IMR-90 (cell line): ENCODE results near the gene DGKD. TPM values are rescaled to one million over a fixed set of nuclear protein-coding genes. Genes with fewer than 3 reads are reported as not detected.

Source experiments
- ATAC-seq: fragments of 200-7000 bp; cut with Tn5 transposase; 2 replicates; pipeline ENCODE4 v1.9.1; 2020; ENCODE audit warnings: low read depth, mild to moderate bottlenecking, moderate library complexity
- BruUV-seq: library from RNA; stranded (reverse); fragments of 400-500 nt; replicated peaks from 2 replicates; lab custom pipeline; 2021; lab: Mats Ljungman, UMichigan
- CTCF ChIA-PET: fragments of 300-600 bp; formaldehyde crosslinking; extraction: SDS; loops from one replicate; lab custom pipeline; 2021; ENCODE audit warnings: antibody characterized with exemption; lab: Yijun Ruan, JAX
- POLR2A ChIA-PET: fragments of 300-600 bp; sonication (Branson Sonifier 250); formaldehyde crosslinking; loops from one replicate; lab custom pipeline; 2022; ENCODE audit warnings: antibody characterized with exemption; ENCODE audit not compliant: unreplicated experiment; lab: Charles Lee
- DNase-seq: peaks from one replicate; pipeline ENCODE4 v3.0.0; 2013
- H2AFZ ChIP-seq: replicated peaks from 2 replicates; pipeline ENCODE3; 2013; ENCODE audit warnings: low read length, mild to moderate bottlenecking; ENCODE audit not compliant: poor library complexity
- H2AK5ac ChIP-seq: 2 replicates; pipeline ENCODE4 v1.6.1; 2013; ENCODE audit warnings: low read depth, low read length, inconsistent platforms
- H2AK9ac ChIP-seq: replicated peaks from 2 replicates; pipeline ENCODE3; 2013; ENCODE audit warnings: mild to moderate bottlenecking, low read depth, low read length, moderate library complexity; ENCODE audit not compliant: poor library complexity
- H2BK120ac ChIP-seq: 2 replicates; pipeline ENCODE4 v1.6.1; 2013; ENCODE audit warnings: low read depth, low read length, inconsistent platforms
- H2BK15ac ChIP-seq: 3 replicates; pipeline ENCODE4 v1.6.1; 2013; ENCODE audit warnings: low read depth, low read length, inconsistent platforms
- H2BK20ac ChIP-seq: 2 replicates; pipeline ENCODE4 v1.6.1; 2013; ENCODE audit warnings: low read depth, mild to moderate bottlenecking, inconsistent platforms, low read length, moderate library complexity
- H2BK5ac ChIP-seq: 2 replicates; pipeline ENCODE4 v1.6.1; 2013; ENCODE audit warnings: mild to moderate bottlenecking, low read depth, low read length, inconsistent platforms; ENCODE audit not compliant: poor library complexity, severe bottlenecking
- H3K14ac ChIP-seq: replicated peaks from 2 replicates; pipeline ENCODE4 v1.6.1; 2013; ENCODE audit warnings: low read depth, low read length, inconsistent platforms
- H3K18ac ChIP-seq: 2 replicates; pipeline ENCODE4 v1.6.1; 2013; ENCODE audit warnings: low read depth, low read length, control low read depth
- H3K23ac ChIP-seq: 2 replicates; pipeline ENCODE4 v1.6.1; 2013; ENCODE audit warnings: low read depth, low read length, inconsistent platforms
- H3K27ac ChIP-seq: 2 replicates; pipeline ENCODE4 v1.5.1; 2013; ENCODE audit warnings: mild to moderate bottlenecking, control low read depth, low read length; ENCODE audit not compliant: insufficient read depth
- H3K27me3 ChIP-seq: 2 replicates; pipeline ENCODE4 v1.6.1; 2013; ENCODE audit warnings: low read length; ENCODE audit not compliant: control insufficient read depth, insufficient read depth
- H3K36me3 ChIP-seq: 2 replicates; pipeline ENCODE4 v1.6.1; 2013; ENCODE audit warnings: low read length, mixed read lengths; ENCODE audit not compliant: control insufficient read depth, insufficient read depth
- H3K4ac ChIP-seq: 2 replicates; pipeline ENCODE4 v1.6.1; 2013; ENCODE audit warnings: low read depth, low read length, inconsistent platforms
- H3K4me1 ChIP-seq: 2 replicates; pipeline ENCODE4 v1.6.1; 2013; ENCODE audit warnings: low read length, mixed read lengths; ENCODE audit not compliant: control insufficient read depth, insufficient read depth
- H3K4me2 ChIP-seq: 2 replicates; pipeline ENCODE4 v1.6.1; 2013; ENCODE audit warnings: low read depth, mild to moderate bottlenecking, control low read depth, low read length, moderate library complexity
- H3K4me3 ChIP-seq: 2 replicates; pipeline ENCODE4 v1.5.1; 2013; ENCODE audit warnings: low read depth, mild to moderate bottlenecking, control low read depth, low read length, moderate library complexity; ENCODE audit not compliant: insufficient read depth
- H3K56ac ChIP-seq: 2 replicates; pipeline ENCODE4 v1.6.1; 2013; ENCODE audit warnings: low read length, inconsistent platforms; ENCODE audit not compliant: insufficient read depth; ENCODE audit errors: extremely low read depth
- H3K79me1 ChIP-seq, 2 experiments: 2 replicates each; pipeline ENCODE4 v1.6.1; 2013; ENCODE audit warnings: low read length in 2 of 2, inconsistent platforms in 1 of 2, low read depth in 1 of 2
- H3K9ac ChIP-seq: 2 replicates; pipeline ENCODE4 v1.6.1; 2013; ENCODE audit warnings: low read depth, low read length, control low read depth
- H3K9me1 ChIP-seq: 2 replicates; pipeline ENCODE4 v1.6.1; 2013; ENCODE audit warnings: low read length, inconsistent platforms; ENCODE audit not compliant: insufficient read depth
- H3K9me3 ChIP-seq: 2 replicates; pipeline ENCODE4 v1.6.1; 2013; ENCODE audit warnings: low read length; ENCODE audit not compliant: control insufficient read depth, insufficient read depth
- H4K20me1 ChIP-seq: 2 replicates; pipeline ENCODE4 v1.6.1; 2013; ENCODE audit warnings: low read length, inconsistent platforms; ENCODE audit not compliant: insufficient read depth
- H4K5ac ChIP-seq: 2 replicates; pipeline ENCODE4 v1.6.1; 2013; ENCODE audit warnings: mild to moderate bottlenecking, low read depth, low read length, control low read depth
- H4K8ac ChIP-seq, 2 experiments: 2 replicates each; pipeline ENCODE4 v1.6.1; 2013; ENCODE audit warnings: low read depth in 2 of 2, low read length in 2 of 2, control low read depth in 1 of 2, inconsistent platforms in 1 of 2
- H4K91ac ChIP-seq: 2 replicates; pipeline ENCODE4 v1.6.1; 2013; ENCODE audit warnings: low read depth, low read length, inconsistent platforms; ENCODE audit not compliant: insufficient read depth
- FOS ChIP-seq: fragments of 150-350 bp; IDR thresholded peaks from 2 replicates; pipeline ENCODE4 v1.6.1; 2016; ENCODE audit warnings: low read depth, low read length
- MAFK ChIP-seq: IDR thresholded peaks from 2 replicates; pipeline ENCODE4 v1.6.1; 2012; ENCODE audit warnings: low read depth, low read length, improper control_type of control experiment
- MAZ ChIP-seq: IDR thresholded peaks from 2 replicates; pipeline ENCODE4 v1.6.1; 2012; ENCODE audit warnings: low read depth, mild to moderate bottlenecking, low read length, improper control_type of control experiment, moderate library complexity, borderline replicate concordance
- POLR2A ChIP-seq: IDR thresholded peaks from 2 replicates; pipeline ENCODE4 v1.6.1; 2012; ENCODE audit warnings: mild to moderate bottlenecking, low read depth, low read length
- RAD21 ChIP-seq: IDR thresholded peaks from 2 replicates; pipeline ENCODE4 v1.6.1; 2012; ENCODE audit warnings: low read length, improper control_type of control experiment
- WGBS, 2 experiments: methylation state at CpG; one replicate each; pipeline versions ENCODE4 v1.1.5 to v1.1.7; 2013; ENCODE audit warnings: missing lambda C conversion rate in 2 of 2; ENCODE audit not compliant: insufficient read length in 1 of 2; ENCODE audit errors: extremely low coverage in 2 of 2; 5-methylcytosine and 5-hydroxymethylcytosine counted together
- dilution Hi-C: fragments of 300-500 bp; cut with HindIII; formaldehyde crosslinking; loops from one replicate; pipeline ENCODE4 v1.14.3; 2018; ENCODE audit warnings: low sequenced_read_pairs; ENCODE audit not compliant: unreplicated experiment
- in situ Hi-C: fragments of 300-500 bp; cut with MboI; formaldehyde crosslinking; loops from 3 replicates; pipeline ENCODE4 v1.14.3; 2019; ENCODE audit warnings: low sequenced_read_pairs, inconsistent platforms, mixed read lengths
- intact Hi-C: fragments of 100-400 bp; cut with micrococcal nuclease; formaldehyde crosslinking; loops from 2 replicates; pipeline ENCODE4 v1.10.0; 2022
- polyA plus RNA-seq, 3 experiments: library from polyadenylated mRNA; depleted of rRNA; stranded (reverse); fragments of >200 nt; gene quantifications; 2 replicates each; pipeline ENCODE4 v1.2.3, GENCODE V29; 2012; ENCODE audit warnings: low replicate concordance in 1 of 3
- total RNA-seq: library from RNA; depleted of rRNA; stranded (reverse); fragments of >200 nt; gene quantifications from 2 replicates; pipeline ENCODE4 v1.2.3, GENCODE V29; 2012
- TF ChIP-seq, protein P1 (sequence below): fragments of 150-350 bp; IDR thresholded peaks from 2 replicates; pipeline ENCODE4 v1.6.1; 2017; ENCODE audit warnings: mild to moderate bottlenecking, antibody characterized with exemption, low read length, low read depth
- TF ChIP-seq, protein P2 (sequence below): fragments of 150-350 bp; IDR thresholded peaks from 2 replicates; pipeline ENCODE4 v1.6.1; 2016; ENCODE audit warnings: low read depth, mild to moderate bottlenecking, low read length, moderate library complexity, borderline replicate concordance
- TF ChIP-seq, protein P3 (sequence below): conservative IDR thresholded peaks from 2 replicates; pipeline ENCODE4 v1.5.1; 2012; ENCODE audit warnings: mild to moderate bottlenecking, low read depth, low read length, improper control_type of control experiment

Gene DGKD
- total and polyA plus RNA-seq, 2 of the 4 experiments (the other 2 are of a cell fraction), result 6.5 to 10.1 TPM

DNA sequence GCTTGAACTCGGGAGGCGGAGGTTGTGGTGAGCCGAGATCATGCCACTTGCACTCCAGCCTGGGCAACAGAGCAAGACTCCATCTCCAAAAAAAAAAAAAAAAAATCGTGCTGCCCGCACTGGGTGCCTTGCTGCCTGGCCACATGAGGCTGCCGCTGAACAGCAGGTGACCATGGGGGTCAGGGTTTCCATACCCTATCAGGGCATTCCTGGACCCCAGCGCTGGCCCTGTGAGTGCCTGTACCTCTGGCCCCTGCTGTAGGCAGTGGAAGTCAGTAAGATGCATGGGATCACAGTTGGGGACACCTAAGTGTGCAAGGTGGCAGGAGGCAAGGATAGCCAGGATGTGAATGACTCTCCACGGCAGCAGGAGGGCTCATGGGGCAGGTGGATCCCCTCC lies 27.8 kb upstream of the DGKD start:
- no peaks in the 10 kb centered on the region for H3K79me1 ChIP-seq
- H3K14ac ChIP-seq, result no peak overlapping the region
- H3K36me3 ChIP-seq, result no peaks in the 10 kb centered on the region
- no peaks in the 10 kb centered on the region for H3K9me3 ChIP-seq
- no peaks in the 10 kb centered on the region for H3K4me1 ChIP-seq
- no peak for ATAC-seq
- H3K23ac ChIP-seq, result no peak overlapping the region
- H3K9ac ChIP-seq, result no peak overlapping the region
- DNase-seq, result no peak
- no peak overlapping the region for H2BK20ac ChIP-seq
- H3K4ac ChIP-seq, result no peak overlapping the region
- H4K91ac ChIP-seq, result no peak overlapping the region
- no peak overlapping the region for H3K18ac ChIP-seq
- no peak overlapping the region for H2BK15ac ChIP-seq
- no peaks in the 10 kb centered on the region for H4K20me1 ChIP-seq
- no peak overlapping the region for H2BK120ac ChIP-seq
- H2BK5ac ChIP-seq, result no peak overlapping the region
- WGBS, 2 experiments, result no CpG with 5 or more reads among the region's 8 CpGs
- no peak overlapping the region for H2AK5ac ChIP-seq
- H3K56ac ChIP-seq, result no peak overlapping the region
- no TSS peak for BruUV-seq
- H2AK9ac ChIP-seq, result no peak overlapping the region
- H4K8ac ChIP-seq, result no peak overlapping the region
- CTCF ChIA-PET, result no interaction called here
- in situ Hi-C loops, result no loop called here
- H3K27ac ChIP-seq, result no peak overlapping the region
- H3K4me2 ChIP-seq, result no peak overlapping the region
- H4K5ac ChIP-seq, result no peak overlapping the region
- dilution Hi-C loops, result no loop called here
- no peak overlapping the region for H2AFZ ChIP-seq
- H3K27me3 ChIP-seq, result peaks cover 10% of the 10 kb centered on the region
- H3K4me3 ChIP-seq, result no peak overlapping the region
- intact Hi-C loops, result no loop called here
- POLR2A ChIA-PET, result no interaction called here
- no peaks in the 10 kb centered on the region for H3K9me1 ChIP-seq
- TF ChIP-seq, protein P1, sequence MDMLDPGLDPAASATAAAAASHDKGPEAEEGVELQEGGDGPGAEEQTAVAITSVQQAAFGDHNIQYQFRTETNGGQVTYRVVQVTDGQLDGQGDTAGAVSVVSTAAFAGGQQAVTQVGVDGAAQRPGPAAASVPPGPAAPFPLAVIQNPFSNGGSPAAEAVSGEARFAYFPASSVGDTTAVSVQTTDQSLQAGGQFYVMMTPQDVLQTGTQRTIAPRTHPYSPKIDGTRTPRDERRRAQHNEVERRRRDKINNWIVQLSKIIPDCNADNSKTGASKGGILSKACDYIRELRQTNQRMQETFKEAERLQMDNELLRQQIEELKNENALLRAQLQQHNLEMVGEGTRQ, result no peak
- TF ChIP-seq, protein P2, sequence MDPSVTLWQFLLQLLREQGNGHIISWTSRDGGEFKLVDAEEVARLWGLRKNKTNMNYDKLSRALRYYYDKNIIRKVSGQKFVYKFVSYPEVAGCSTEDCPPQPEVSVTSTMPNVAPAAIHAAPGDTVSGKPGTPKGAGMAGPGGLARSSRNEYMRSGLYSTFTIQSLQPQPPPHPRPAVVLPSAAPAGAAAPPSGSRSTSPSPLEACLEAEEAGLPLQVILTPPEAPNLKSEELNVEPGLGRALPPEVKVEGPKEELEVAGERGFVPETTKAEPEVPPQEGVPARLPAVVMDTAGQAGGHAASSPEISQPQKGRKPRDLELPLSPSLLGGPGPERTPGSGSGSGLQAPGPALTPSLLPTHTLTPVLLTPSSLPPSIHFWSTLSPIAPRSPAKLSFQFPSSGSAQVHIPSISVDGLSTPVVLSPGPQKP, result no peak
- TF ChIP-seq FOS (no peak), MAFK (no peak), MAZ (no peak), POLR2A (no peak), RAD21 (no peak)
- TF ChIP-seq, protein P3, sequence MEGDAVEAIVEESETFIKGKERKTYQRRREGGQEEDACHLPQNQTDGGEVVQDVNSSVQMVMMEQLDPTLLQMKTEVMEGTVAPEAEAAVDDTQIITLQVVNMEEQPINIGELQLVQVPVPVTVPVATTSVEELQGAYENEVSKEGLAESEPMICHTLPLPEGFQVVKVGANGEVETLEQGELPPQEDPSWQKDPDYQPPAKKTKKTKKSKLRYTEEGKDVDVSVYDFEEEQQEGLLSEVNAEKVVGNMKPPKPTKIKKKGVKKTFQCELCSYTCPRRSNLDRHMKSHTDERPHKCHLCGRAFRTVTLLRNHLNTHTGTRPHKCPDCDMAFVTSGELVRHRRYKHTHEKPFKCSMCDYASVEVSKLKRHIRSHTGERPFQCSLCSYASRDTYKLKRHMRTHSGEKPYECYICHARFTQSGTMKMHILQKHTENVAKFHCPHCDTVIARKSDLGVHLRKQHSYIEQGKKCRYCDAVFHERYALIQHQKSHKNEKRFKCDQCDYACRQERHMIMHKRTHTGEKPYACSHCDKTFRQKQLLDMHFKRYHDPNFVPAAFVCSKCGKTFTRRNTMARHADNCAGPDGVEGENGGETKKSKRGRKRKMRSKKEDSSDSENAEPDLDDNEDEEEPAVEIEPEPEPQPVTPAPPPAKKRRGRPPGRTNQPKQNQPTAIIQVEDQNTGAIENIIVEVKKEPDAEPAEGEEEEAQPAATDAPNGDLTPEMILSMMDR, result no peak
